NCI-H187 (cell line): ENCODE results near the gene MET.
"Not testable (repeated sequence)": the region's sequence is repeated elsewhere in the genome, so short reads cannot be mapped to it uniquely, and the experiment has no call there.

Experiments
- DNase-seq, 2 experiments: peaks; one replicate each; lab custom pipeline; 2025; lab: John Stamatoyannopoulos, UW

Gene MET

DNA sequence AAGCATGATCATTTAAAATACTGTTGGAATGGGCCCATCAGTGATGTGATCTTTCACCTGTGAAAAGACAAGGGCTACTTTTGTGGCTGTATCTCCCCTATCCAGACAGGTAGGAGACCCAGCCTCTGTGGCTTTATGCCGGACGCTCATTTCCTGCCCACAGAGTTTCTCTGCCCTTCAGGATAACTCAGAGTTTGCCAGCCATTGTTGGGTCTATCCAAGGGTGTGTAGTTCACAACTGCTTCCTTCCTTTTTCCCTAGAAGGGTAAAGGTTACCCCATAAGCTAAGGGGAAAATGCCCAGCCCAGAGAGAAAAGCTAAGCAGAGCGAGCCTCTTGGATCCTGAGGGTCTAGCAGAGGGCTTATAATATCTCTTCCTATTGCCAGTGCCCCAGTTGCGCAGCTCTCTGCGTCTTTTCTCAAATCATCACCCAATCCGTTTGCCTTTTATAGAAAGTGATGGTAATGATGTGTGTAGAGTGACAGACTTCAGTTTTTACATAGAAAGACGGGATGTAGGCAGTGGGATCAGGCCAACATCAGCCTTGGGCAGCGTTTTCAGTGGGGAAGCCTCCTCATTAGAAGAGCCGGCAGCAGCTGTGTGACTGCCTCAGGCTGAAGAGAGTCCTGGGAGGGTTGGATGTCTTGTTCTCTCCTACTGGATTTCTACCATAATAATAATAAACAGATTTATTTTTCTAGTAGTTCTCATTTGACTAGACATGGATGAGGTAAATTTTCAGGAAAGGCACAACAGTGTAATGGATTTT lies 80.5 kb downstream of the MET start:
- DNase-seq, result no peak

GRCh38 chr7:116753130-116753529 lies 81.1 kb downstream of the MET start:
- DNase-seq, result no peak

DNA sequence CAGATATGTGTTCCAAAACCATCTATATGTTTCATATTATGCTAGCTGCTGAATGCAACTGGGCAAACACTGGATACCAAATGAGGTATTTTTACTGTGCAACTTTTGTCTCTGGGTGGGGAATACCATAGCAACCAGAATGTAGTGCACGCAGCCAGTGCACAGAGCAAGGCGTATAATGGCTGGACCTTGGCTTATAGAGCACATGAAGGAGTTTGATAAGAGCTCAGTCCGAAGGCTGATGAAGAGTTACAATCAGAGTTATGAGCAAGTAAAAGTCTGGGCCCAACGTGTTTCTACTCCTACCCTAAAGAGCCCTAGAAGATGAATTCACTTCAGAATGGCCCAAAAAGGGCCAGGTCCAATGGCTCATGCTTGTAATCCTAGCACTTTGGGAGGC lies 82.2 kb downstream of the MET start:
- DNase-seq, result no peak

- no peak for DNase-seq
Observed at GRCh38 chr7:116757283-116757682, 85.3 kb downstream of the MET start.

DNA sequence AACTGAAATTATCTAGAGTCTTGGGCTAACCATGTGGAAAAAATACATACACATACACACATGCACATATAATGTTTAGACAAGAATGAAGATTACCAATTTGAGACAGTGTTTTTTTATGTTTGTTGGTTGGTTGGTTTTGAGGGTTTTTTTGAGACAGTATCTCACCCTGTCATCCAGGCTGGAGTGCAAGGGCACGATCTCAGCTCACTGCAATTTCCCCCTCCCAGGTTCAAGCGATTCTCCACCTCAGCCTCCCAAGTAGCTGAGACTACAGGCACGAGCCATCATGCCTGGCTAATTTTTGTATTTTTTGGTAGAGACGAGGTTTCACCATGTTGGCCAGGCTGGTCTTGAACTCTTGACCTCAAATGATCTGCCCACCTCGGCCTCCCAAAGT lies 87.6 kb downstream of the MET start:
- DNase-seq, result not testable (repeated sequence)

- no peak for DNase-seq
Observed at GRCh38 chr7:116762971-116763370, 91.0 kb downstream of the MET start.

- DNase-seq, result no peak
Observed at GRCh38 chr7:116763647-116764046, 91.7 kb downstream of the MET start.

GRCh38 chr7:116766881-116767280 lies 94.9 kb downstream of the MET start:
- no peak for DNase-seq

- DNase-seq, result no peak
Observed at GRCh38 chr7:116769546-116769945, 97.5 kb downstream of the MET start.

- no peak for DNase-seq
Observed at GRCh38 chr7:116770941-116771340, 98.9 kb downstream of the MET start.

GRCh38 chr7:116771640-116772039 lies 99.6 kb downstream of the MET start:
- DNase-seq, result no peak

GRCh38 chr7:116772423-116772863 lies 100.4 kb downstream of the MET start:
- no peak for DNase-seq

- DNase-seq, result no peak
Observed at GRCh38 chr7:116772926-116773749, 101.1 kb downstream of the MET start.

- DNase-seq, result no peak
Observed at GRCh38 chr7:116776046-116776445, 104.0 kb downstream of the MET start.

DNA sequence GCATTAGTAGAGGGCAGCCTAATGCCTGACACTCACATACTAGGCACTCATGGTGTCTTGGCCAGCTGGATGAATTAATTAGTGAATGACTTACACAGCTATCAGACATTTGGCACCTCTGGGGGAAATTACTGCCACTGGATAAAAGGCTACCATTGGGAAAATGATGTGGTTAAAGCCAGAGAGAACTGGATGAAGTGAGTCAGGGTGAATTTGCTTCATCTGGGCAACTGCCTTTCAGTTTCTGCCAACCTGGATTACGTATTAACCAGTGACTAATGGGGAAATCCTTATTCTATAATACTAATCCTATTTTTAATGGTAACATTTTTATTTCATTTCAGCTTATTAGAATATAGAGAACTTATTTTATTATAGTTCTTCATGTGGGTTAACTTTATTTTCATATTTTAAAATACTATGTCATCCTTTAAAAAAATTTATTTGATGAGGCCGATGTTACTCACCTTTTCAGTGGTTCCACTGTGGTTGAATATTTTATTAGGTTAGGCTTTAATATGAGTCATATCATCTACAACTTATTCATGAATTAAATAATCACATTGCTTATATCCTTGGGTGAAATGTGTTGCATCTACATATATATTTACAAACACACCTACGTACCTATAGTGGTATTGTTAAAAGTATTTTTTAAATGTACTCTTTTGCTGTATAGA lies 104.8 kb downstream of the MET start:
- DNase-seq, result no peak

- no peak for DNase-seq
Observed at GRCh38 chr7:116777651-116778281, 105.8 kb downstream of the MET start.

- no peak for DNase-seq
Observed at GRCh38 chr7:116779216-116779615, 107.2 kb downstream of the MET start.

GRCh38 chr7:116779931-116780330 lies 107.9 kb downstream of the MET start:
- DNase-seq, result no peak

DNA sequence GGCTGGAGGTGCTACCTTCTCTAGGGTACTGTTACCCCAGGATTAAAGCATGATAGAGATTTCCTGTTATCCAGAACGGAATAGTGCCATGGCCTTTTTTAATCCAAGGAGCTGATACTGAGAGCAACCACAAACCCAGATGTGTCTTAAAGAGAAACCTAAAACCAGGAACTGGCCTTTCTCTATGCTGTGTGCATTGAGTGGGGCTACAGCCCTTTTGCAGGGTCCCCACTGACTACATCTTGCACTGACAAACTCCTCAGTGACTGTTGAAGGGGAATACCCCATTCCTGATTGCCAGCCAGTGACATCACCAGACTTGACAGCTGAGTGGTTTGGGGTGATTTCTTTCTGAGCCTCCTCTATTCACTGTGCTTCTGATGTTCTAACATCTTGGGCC lies 108.5 kb downstream of the MET start:
- DNase-seq, result no peak

DNA sequence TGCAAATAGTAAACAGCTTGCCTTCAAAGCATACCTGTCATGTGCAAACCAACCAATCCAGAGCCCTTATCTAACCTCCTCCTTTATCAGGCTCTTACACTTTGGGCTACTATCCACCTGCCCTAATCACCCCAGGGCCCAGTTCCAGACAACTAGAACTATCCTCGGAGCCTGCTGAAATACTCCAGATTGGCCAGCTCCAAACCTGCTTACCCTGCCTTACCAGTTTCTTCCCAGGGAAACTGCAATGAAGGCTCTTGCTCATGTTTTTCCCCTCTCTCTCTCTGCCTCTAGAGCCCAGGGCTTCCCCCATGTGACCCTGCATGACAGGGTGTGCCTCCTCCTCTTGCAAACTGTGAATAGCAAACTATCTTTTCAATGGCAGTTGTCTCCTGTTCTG lies 109.0 kb downstream of the MET start:
- DNase-seq, result no peak

DNA sequence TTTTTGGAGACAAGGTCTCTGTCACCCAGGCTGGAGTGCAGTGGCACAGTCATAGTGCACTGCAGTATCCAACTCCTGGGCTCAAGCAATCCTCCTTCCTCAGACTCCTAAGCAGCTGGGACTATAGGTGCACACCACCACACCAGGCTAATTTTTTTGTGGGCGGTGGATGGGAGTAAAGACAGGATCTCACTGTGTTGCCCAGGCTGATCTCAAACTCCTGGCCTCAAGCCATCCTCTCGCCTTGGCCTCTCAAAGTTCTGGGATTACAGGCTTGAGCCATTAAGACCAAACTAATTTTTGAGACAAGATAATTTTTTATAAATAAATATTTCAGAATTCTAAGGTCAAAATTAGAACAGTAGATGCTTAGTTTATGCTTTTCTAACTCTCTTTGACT lies 109.6 kb downstream of the MET start:
- no peak for DNase-seq

DNA sequence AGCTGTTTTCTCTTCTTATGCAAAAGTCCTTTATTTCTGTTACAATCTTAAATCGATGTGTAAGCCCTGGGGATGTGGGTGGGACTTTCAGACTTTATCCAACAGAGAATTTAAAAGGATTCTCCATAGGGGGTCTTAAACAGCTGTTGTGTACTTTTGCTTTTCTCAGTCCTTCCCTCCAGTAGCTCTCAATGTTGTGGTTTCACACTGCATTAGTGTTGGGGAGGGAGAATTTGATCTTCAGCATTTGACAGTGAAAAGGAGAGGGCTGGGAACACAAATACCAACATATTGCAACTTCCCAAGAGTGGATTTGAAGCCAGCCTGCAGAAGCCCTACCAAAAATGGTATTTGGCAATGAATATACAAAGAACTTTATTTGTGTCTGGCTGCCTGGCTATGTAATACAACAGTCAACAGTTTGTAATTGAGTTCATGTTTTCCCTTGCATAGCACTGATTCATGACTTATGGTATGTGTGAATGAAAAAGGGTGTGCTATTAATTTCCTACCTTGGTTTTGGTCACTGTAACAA lies 110.2 kb downstream of the MET start:
- DNase-seq, result peak in 1 of 2 experiments; percentile 16
